Keratinocyte (primary cell): ENCODE measurements around the gene SKA2. TPM values are rescaled to one million over a fixed set of nuclear protein-coding genes. Genes with fewer than 3 reads are reported as not detected.
"Not testable (repeated sequence)": the region's sequence is repeated elsewhere in the genome, so short reads cannot be mapped to it uniquely, and the experiment has no call there.

Source experiments
- DNase-seq: peaks from one replicate; pipeline ENCODE4 v3.0.0-alpha.2; 2011; ENCODE audit warnings: low read depth, missing footprints, low spot score
- FAIRE-seq: peaks from 2 replicates; lab custom pipeline; 2011; peaks lifted over from hg19 to GRCh38; lab: Jason Lieb, UNC
- H2AFZ ChIP-seq: 2 replicates; pipeline ENCODE4 v1.6.0; 2012; ENCODE audit warnings: low read length, control low read depth, inconsistent platforms; ENCODE audit not compliant: control insufficient read depth
- H3K27ac ChIP-seq: 2 replicates; pipeline ENCODE4 v1.5.1; 2011; ENCODE audit warnings: low read length; ENCODE audit not compliant: control insufficient read depth, insufficient read depth
- H3K27me3 ChIP-seq: 3 replicates; pipeline ENCODE4 v1.6.0; 2011; ENCODE audit warnings: low read length; ENCODE audit not compliant: control insufficient read depth, insufficient read depth; ENCODE audit errors: extremely low read depth
- H3K36me3 ChIP-seq, 2 experiments: 2 replicates in 1 of 2; 3 replicates in 1 of 2; pipeline ENCODE4 v1.5.1; 2011; ENCODE audit warnings: low read length in 2 of 2, mild to moderate bottlenecking in 1 of 2; ENCODE audit not compliant: control insufficient read depth in 2 of 2, insufficient read depth in 2 of 2; ENCODE audit errors: extremely low read depth in 1 of 2
- H3K4me1 ChIP-seq: 3 replicates; pipeline ENCODE4 v1.5.1; 2011; ENCODE audit warnings: low read length; ENCODE audit not compliant: control insufficient read depth, insufficient read depth; ENCODE audit errors: extremely low read depth
- H3K4me2 ChIP-seq: 3 replicates; pipeline ENCODE4 v1.6.0; 2011; ENCODE audit warnings: low read depth, low read length; ENCODE audit not compliant: control insufficient read depth, insufficient read depth; ENCODE audit errors: extremely low read depth
- H3K4me3 ChIP-seq, 3 experiments: fragments of 200-600 bp in 1 of 3; sonication (generic) in 1 of 3; 2 replicates in 2 of 3; 3 replicates in 1 of 3; pipeline ENCODE4 v1.5.1; 2011 to 2016; ENCODE audit warnings: low read length in 3 of 3, mild to moderate bottlenecking in 3 of 3, control low read depth in 2 of 3, inconsistent platforms in 1 of 3, low read depth in 1 of 3, mixed read lengths in 1 of 3, mixed run types in 1 of 3, moderate library complexity in 1 of 3; ENCODE audit not compliant: control insufficient read depth in 2 of 3, insufficient read depth in 2 of 3; ENCODE audit errors: extremely low read depth in 1 of 3
- H3K79me2 ChIP-seq: 2 replicates; pipeline ENCODE4 v1.6.0; 2012; ENCODE audit warnings: low read length; ENCODE audit not compliant: control insufficient read depth, insufficient read depth
- H3K9ac ChIP-seq: 3 replicates; pipeline ENCODE4 v1.6.0; 2011; ENCODE audit warnings: low read length; ENCODE audit not compliant: control insufficient read depth, insufficient read depth; ENCODE audit errors: extremely low read depth
- H3K9me1 ChIP-seq: 3 replicates; pipeline ENCODE4 v1.6.0; 2011; ENCODE audit warnings: low read length; ENCODE audit not compliant: control insufficient read depth, insufficient read depth; ENCODE audit errors: extremely low read depth
- H3K9me3 ChIP-seq: 2 replicates; pipeline ENCODE4 v1.5.1; 2012; ENCODE audit warnings: low read depth, low read length; ENCODE audit not compliant: control insufficient read depth
- H4K20me1 ChIP-seq: 3 replicates; pipeline ENCODE4 v1.6.0; 2011; ENCODE audit warnings: low read length; ENCODE audit not compliant: control insufficient read depth, insufficient read depth; ENCODE audit errors: extremely low read depth
- EZH2 ChIP-seq: IDR thresholded peaks from one replicate; pipeline ENCODE4 v1.6.1; 2012; ENCODE audit warnings: inconsistent platforms, mild to moderate bottlenecking, low read length, moderate library complexity
- dilution Hi-C: fragments of 300-500 bp; cut with MboI; formaldehyde crosslinking; loops from one replicate; pipeline ENCODE4 v1.7.0; 2020; ENCODE audit warnings: low sequenced_read_pairs; ENCODE audit not compliant: extremely low pct_ligation_motif_present
- polyA plus RNA-seq, 5 experiments: library from polyadenylated mRNA; depleted of rRNA in 3 of 5; stranded (reverse) in 3 of 5; stranded (forward) in 1 of 5; unstranded in 1 of 5; fragments of >200 nt; gene quantifications; 1 replicate in 1 of 5; 2 replicates in 3 of 5; 3 replicates in 1 of 5; pipeline versions ENCODE4 v1.2.1 to v1.2.3, GENCODE V29; 2011 to 2012; ENCODE audit warnings: missing spikeins in 2 of 5, low read depth in 1 of 5, low replicate concordance in 1 of 5
- TF ChIP-seq, protein P1 (sequence below), 3 experiments: IDR thresholded peaks in 1 of 3; conservative IDR thresholded peaks in 1 of 3; optimal IDR thresholded peaks in 1 of 3; 2 replicates in 2 of 3; 3 replicates in 1 of 3; pipeline versions ENCODE3 to v1.5.1; 2011; ENCODE audit warnings: low read length in 3 of 3, mild to moderate bottlenecking in 3 of 3, moderate library complexity in 2 of 3, control low read depth in 1 of 3, inconsistent platforms in 1 of 3; ENCODE audit not compliant: insufficient read depth in 2 of 3; ENCODE audit errors: extremely low read depth in 1 of 3

Gene SKA2
- polyA plus RNA-seq, 1 donor (not counting 4 experiments of a cell fraction or from before 2014, with no cell fraction given), result 52.8 TPM

DNA sequence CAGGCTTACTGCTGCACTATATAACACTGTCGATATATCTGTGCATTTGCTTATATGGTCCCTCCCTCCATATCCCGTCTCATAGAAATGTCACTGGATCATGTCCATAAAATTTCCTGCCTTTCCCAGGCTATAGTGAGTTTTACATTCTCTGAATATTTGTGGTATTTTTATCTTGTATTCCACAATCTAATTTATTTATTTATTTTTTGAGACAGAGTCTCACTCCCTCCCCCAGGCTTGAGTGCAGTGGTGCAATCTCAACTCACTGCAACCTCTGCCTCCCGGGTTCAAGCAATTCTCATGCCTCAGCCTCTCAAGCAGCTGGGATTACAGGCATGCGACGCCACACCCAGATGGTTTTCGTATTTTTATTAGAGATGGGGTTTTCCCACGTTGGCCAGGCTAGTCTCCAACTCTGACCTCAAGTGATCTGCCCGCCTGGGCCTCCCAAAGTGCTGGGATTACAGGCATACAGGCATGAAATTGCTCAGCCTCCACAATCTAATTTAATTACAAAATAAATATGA lies 61.2 kb downstream of the SKA2 start:
- Histone ChIP-seq H3K79me2 (peaks cover 42% of the 10 kb centered on the region), H3K9me1 (no peaks in the 10 kb centered on the region), H3K4me1 (peaks cover 19% of the 10 kb centered on the region), H3K36me3 (peaks cover 0 to 2% of the 10 kb centered on the region in 2 experiments), H3K27ac (peak overlapping the region; percentile 66), H3K9me3 (no peaks in the 10 kb centered on the region), H3K4me2 (peak overlapping the region; percentile 79), H3K4me3 (peak overlapping the region in 1 of 3 experiments; percentile 4), H3K27me3 (no peaks in the 10 kb centered on the region), H3K9ac (peak overlapping the region; percentile 11), H2AFZ (peak overlapping the region; percentile 35), H4K20me1 (no peaks in the 10 kb centered on the region)
- no peak for FAIRE-seq
- dilution Hi-C loops, result no loop called here
- DNase-seq, result peak; percentile 36
- TF ChIP-seq EZH2, result no peak
- TF ChIP-seq, protein P1, sequence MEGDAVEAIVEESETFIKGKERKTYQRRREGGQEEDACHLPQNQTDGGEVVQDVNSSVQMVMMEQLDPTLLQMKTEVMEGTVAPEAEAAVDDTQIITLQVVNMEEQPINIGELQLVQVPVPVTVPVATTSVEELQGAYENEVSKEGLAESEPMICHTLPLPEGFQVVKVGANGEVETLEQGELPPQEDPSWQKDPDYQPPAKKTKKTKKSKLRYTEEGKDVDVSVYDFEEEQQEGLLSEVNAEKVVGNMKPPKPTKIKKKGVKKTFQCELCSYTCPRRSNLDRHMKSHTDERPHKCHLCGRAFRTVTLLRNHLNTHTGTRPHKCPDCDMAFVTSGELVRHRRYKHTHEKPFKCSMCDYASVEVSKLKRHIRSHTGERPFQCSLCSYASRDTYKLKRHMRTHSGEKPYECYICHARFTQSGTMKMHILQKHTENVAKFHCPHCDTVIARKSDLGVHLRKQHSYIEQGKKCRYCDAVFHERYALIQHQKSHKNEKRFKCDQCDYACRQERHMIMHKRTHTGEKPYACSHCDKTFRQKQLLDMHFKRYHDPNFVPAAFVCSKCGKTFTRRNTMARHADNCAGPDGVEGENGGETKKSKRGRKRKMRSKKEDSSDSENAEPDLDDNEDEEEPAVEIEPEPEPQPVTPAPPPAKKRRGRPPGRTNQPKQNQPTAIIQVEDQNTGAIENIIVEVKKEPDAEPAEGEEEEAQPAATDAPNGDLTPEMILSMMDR (optimal IDR thresholded peaks at IDR 0.05 in 1 of 3, IDR thresholded peaks at IDR 0.05 in 1 of 3, conservative IDR thresholded peaks at IDR 0.05 in 1 of 3; ENCODE audit: extremely low read depth in 1 of 3, insufficient read depth in 2 of 3, low read length in 3 of 3), result no peak

DNA sequence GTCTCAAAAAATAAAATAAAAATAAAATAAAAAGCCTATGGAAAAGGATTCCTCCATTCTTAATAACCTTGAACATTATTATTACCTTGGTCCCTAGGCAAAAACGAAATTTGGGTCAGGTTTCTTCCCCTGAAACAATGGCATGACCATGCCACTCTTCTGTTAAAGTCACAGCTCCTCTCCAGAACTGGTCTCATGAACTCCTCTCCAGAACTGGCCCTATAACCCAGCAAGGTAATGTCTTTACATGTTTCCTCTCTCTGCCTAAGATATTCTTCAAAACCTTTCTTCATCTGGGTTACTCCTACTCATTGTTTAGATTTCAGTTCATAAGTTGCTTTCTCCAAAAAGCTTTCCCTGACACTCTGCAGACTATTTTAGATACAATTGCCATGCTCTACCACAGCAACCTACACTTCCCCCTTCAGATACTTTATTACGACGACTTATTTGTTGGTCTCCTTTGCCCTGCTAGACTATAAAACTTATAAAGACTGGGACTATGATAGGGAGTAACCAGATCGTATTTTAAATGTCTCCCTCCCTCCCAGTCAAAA lies 61.8 kb downstream of the SKA2 start:
- H3K27me3 ChIP-seq, result no peaks in the 10 kb centered on the region
- H4K20me1 ChIP-seq, result no peaks in the 10 kb centered on the region
- peak overlapping the region; percentile 57 for H3K27ac ChIP-seq
- H3K4me1 ChIP-seq, result peaks cover 19% of the 10 kb centered on the region
- DNase-seq (no peak), FAIRE-seq (no peak)
- peaks cover 38% of the 10 kb centered on the region for H3K79me2 ChIP-seq
- H3K9ac ChIP-seq, result peak overlapping the region; percentile 11
- peak overlapping the region; percentile 35 for H2AFZ ChIP-seq
- dilution Hi-C loops, result no loop called here
- H3K4me3 ChIP-seq, result peak overlapping the region in 1 of 3 experiments; percentile 4
- H3K36me3 ChIP-seq, result peaks cover 0 to 2% of the 10 kb centered on the region in 2 experiments
- H3K9me1 ChIP-seq, result no peaks in the 10 kb centered on the region
- H3K9me3 ChIP-seq, result no peaks in the 10 kb centered on the region
- peak overlapping the region; percentile 79 for H3K4me2 ChIP-seq
- TF ChIP-seq, protein P1 (optimal IDR thresholded peaks at IDR 0.05 in 1 of 3, IDR thresholded peaks at IDR 0.05 in 1 of 3, conservative IDR thresholded peaks at IDR 0.05 in 1 of 3; ENCODE audit: extremely low read depth in 1 of 3, insufficient read depth in 2 of 3, low read length in 3 of 3), result no peak
- TF ChIP-seq EZH2, result no peak

DNA sequence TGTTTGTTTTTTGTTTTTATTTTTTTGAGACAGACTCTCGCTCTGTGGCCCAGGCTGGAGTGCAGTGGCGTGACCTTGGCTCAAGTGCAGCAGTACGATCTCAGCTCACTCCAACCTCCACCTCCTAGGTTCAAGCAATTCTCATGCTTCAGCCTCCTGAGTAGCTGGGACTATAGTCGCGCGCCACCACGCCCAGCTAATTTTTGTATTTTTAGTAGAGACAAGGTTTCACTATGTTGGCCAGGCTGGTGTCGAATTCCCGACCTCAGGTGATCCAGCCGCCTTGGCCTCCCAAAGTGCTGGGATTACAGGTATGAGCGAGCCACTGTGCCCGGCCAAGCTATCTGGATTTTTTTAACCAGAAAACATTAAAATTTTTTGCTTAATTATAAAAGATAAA lies 64.4 kb downstream of the SKA2 start:
- DNase-seq, H3K4me2 ChIP-seq, H3K27ac ChIP-seq, H3K36me3 ChIP-seq, dilution Hi-C loops, H2AFZ ChIP-seq, H3K27me3 ChIP-seq, H3K4me3 ChIP-seq, H4K20me1 ChIP-seq, H3K9me3 ChIP-seq, FAIRE-seq, H3K9me1 ChIP-seq, H3K9ac ChIP-seq: not testable (repeated sequence)
- peaks cover 19% of the 10 kb centered on the region for H3K4me1 ChIP-seq
- peaks cover 23% of the 10 kb centered on the region for H3K79me2 ChIP-seq
